PC-3 (cell line): ENCODE measurements around the gene LGALS7. TPM values are rescaled to one million over a fixed set of nuclear protein-coding genes. Genes with fewer than 3 reads are reported as not detected.

Experiments
- ATAC-seq: fragments of 200-7000 bp; cut with Tn5 transposase; 2 replicates; pipeline ENCODE4 v1.9.1; 2020; ENCODE audit warnings: mild to moderate bottlenecking, moderate library complexity
- BruUV-seq: library from RNA; stranded (reverse); fragments of 400-500 nt; replicated peaks from 2 replicates; lab custom pipeline; 2021; lab: Mats Ljungman, UMichigan
- CTCF ChIA-PET: fragments of 300-600 bp; sonication (Branson Sonifier 250); formaldehyde crosslinking; loops from one replicate; lab custom pipeline; 2022; ENCODE audit warnings: antibody characterized with exemption; lab: Charles Lee
- POLR2A ChIA-PET: fragments of 300-600 bp; sonication (Branson Sonifier 250); formaldehyde crosslinking; loops from one replicate; lab custom pipeline; 2022; ENCODE audit warnings: antibody characterized with exemption; ENCODE audit not compliant: unreplicated experiment; lab: Charles Lee
- DNase-seq: peaks from one replicate; pipeline ENCODE4 v3.0.0-alpha.2; 2015
- H2AFZ ChIP-seq: fragments of 300-600 bp; sonication (generic); 2 replicates; pipeline ENCODE4 v1.6.0; 2016; ENCODE audit warnings: antibody characterized with exemption, low read length
- H3F3A ChIP-seq: fragments of 300-600 bp; sonication (generic); one replicate; pipeline ENCODE4 v1.6.0; 2017; ENCODE audit warnings: antibody characterized with exemption, low read length, control low read depth, mild to moderate bottlenecking; ENCODE audit not compliant: unreplicated experiment
- H3K27ac ChIP-seq: fragments of 300-600 bp; sonication (generic); 2 replicates; pipeline ENCODE4 v1.5.1; 2016; ENCODE audit warnings: mild to moderate bottlenecking, low read length
- H3K27me3 ChIP-seq: fragments of 300-600 bp; sonication (generic); 2 replicates; pipeline ENCODE4 v1.6.1; 2016; ENCODE audit warnings: low read length, mixed read lengths
- H3K36me3 ChIP-seq: fragments of 300-600 bp; sonication (generic); 2 replicates; pipeline ENCODE4 v1.6.1; 2016; ENCODE audit warnings: low read depth, mixed run types, low read length, mixed read lengths
- H3K4me1 ChIP-seq: fragments of 300-600 bp; sonication (generic); 2 replicates; pipeline ENCODE4 v1.5.1; 2016; ENCODE audit warnings: low read length; ENCODE audit not compliant: insufficient read depth
- H3K4me2 ChIP-seq: fragments of 300-600 bp; sonication (generic); 2 replicates; pipeline ENCODE4 v1.6.0; 2016; ENCODE audit warnings: low read length
- H3K4me3 ChIP-seq: fragments of 300-600 bp; sonication (generic); 2 replicates; pipeline ENCODE4 v1.5.1; 2016; ENCODE audit warnings: mild to moderate bottlenecking, low read length, mixed read lengths
- H3K79me2 ChIP-seq: fragments of 300-600 bp; sonication (generic); 2 replicates; pipeline ENCODE4 v1.6.1; 2017; ENCODE audit warnings: low read length, mixed read lengths
- H3K9ac ChIP-seq: fragments of 300-600 bp; sonication (generic); 2 replicates; pipeline ENCODE4 v1.6.0; 2016; ENCODE audit warnings: mild to moderate bottlenecking, low read length
- H3K9me2 ChIP-seq: fragments of 300-600 bp; sonication (generic); replicated peaks from 2 replicates; pipeline ENCODE4 v1.6.1; 2016; ENCODE audit warnings: mixed run types, low read length, mixed read lengths
- H3K9me3 ChIP-seq: fragments of 300-600 bp; sonication (generic); 2 replicates; pipeline ENCODE4 v1.6.1; 2016; ENCODE audit warnings: low read length, mixed read lengths
- H4K20me1 ChIP-seq: fragments of 300-600 bp; sonication (generic); 2 replicates; pipeline ENCODE4 v1.6.1; 2016; ENCODE audit warnings: low read length, mixed read lengths
- CTCF ChIP-seq: fragments of 300-600 bp; sonication (generic); conservative IDR thresholded peaks from 2 replicates; pipeline ENCODE4 v1.5.1; 2017; ENCODE audit warnings: antibody characterized with exemption, low read depth, mild to moderate bottlenecking, low read length
- EZH2 ChIP-seq: fragments of 300-600 bp; sonication (generic); IDR thresholded peaks from one replicate; pipeline ENCODE4 v1.6.1; 2017; ENCODE audit warnings: antibody characterized with exemption, mild to moderate bottlenecking, low read length; ENCODE audit not compliant: unreplicated experiment
- EZH2phosphoT487 ChIP-seq: fragments of 300-600 bp; sonication (generic); IDR thresholded peaks from 2 replicates; pipeline ENCODE4 v1.6.1; 2018; ENCODE audit warnings: mild to moderate bottlenecking, antibody characterized with exemption, low read length, borderline replicate concordance
- intact Hi-C: fragments of 100-400 bp; cut with micrococcal nuclease; formaldehyde crosslinking; loops from 2 replicates; pipeline ENCODE4 v1.9.0; 2023
- total RNA-seq: library from RNA; depleted of rRNA; stranded (reverse); fragments of >200 nt; gene quantifications from 2 replicates; pipeline ENCODE4 v1.2.3, GENCODE V29; 2014

Gene LGALS7
- total RNA-seq, 1 experiment from 2014 or later, result not detected

- BruUV-seq, result TSS peak; percentile 39
- TF ChIP-seq EZH2 (no peak), EZH2phosphoT487 (no peak), CTCF (no peak)
- Histone ChIP-seq H4K20me1 (no peaks in the 10 kb centered on the region), H3K36me3 (peaks cover 53% of the 10 kb centered on the region), H3K9ac (no peak overlapping the region), H3K4me3 (no peak overlapping the region), H3K9me3 (no peaks in the 10 kb centered on the region), H3K4me1 (no peaks in the 10 kb centered on the region), H3K4me2 (no peak overlapping the region), H3K79me2 (no peaks in the 10 kb centered on the region), H3K27ac (no peak overlapping the region), H2AFZ (no peak overlapping the region), H3K27me3 (no peaks in the 10 kb centered on the region), H3F3A (no peaks in the 10 kb centered on the region), H3K9me2 (no peaks in the 10 kb centered on the region)
- intact Hi-C loops, result no loop called here
- DNase-seq (no peak), ATAC-seq (no peak)
- ChIA-PET POLR2A (interaction anchor here (0.6 kb wide), 1 partner anchor 42 kb away, joined by 3 read pairs; no protein-coding TSS in a partner anchor), CTCF (no interaction called here)
Observed at GRCh38 chr19:38723990-38724854, 49.1 kb downstream of the LGALS7 start.

- no peak for ATAC-seq
- Histone ChIP-seq H2AFZ (no peak overlapping the region), H3K9me2 (no peaks in the 10 kb centered on the region), H3K36me3 (peaks cover 53% of the 10 kb centered on the region), H3K9me3 (no peaks in the 10 kb centered on the region), H3K9ac (no peak overlapping the region), H3K4me2 (no peak overlapping the region), H3K4me1 (no peaks in the 10 kb centered on the region), H3K4me3 (no peak overlapping the region), H4K20me1 (no peaks in the 10 kb centered on the region), H3F3A (no peaks in the 10 kb centered on the region), H3K79me2 (no peaks in the 10 kb centered on the region), H3K27ac (no peak overlapping the region), H3K27me3 (no peaks in the 10 kb centered on the region)
- DNase-seq, result no peak
- TF ChIP-seq EZH2 (no peak), EZH2phosphoT487 (no peak), CTCF (no peak)
- BruUV-seq, result no TSS peak
- CTCF ChIA-PET, result no interaction called here
- POLR2A ChIA-PET, result no interaction called here
- intact Hi-C loops, result no loop called here
Observed at GRCh38 chr19:38723606-38723965, 49.7 kb downstream of the LGALS7 start.

GRCh38 chr19:38722947-38723605 lies 50.2 kb downstream of the LGALS7 start:
- no peaks in the 10 kb centered on the region for H3K9me2 ChIP-seq
- no peaks in the 10 kb centered on the region for H3K27me3 ChIP-seq
- no peaks in the 10 kb centered on the region for H3F3A ChIP-seq
- H3K9ac ChIP-seq, result no peak overlapping the region
- H3K79me2 ChIP-seq, result no peaks in the 10 kb centered on the region
- DNase-seq (no peak), ATAC-seq (no peak)
- H3K4me1 ChIP-seq, result no peaks in the 10 kb centered on the region
- ChIA-PET CTCF (no interaction called here), POLR2A (no interaction called here)
- intact Hi-C loops, result no loop called here
- no peak overlapping the region for H3K4me2 ChIP-seq
- no peaks in the 10 kb centered on the region for H3K9me3 ChIP-seq
- no peak overlapping the region for H3K4me3 ChIP-seq
- peaks cover 53% of the 10 kb centered on the region for H3K36me3 ChIP-seq
- no peak overlapping the region for H2AFZ ChIP-seq
- no TSS peak for BruUV-seq
- TF ChIP-seq EZH2phosphoT487, result no peak
- TF ChIP-seq CTCF, result no peak
- TF ChIP-seq EZH2, result no peak
- H3K27ac ChIP-seq, result no peak overlapping the region
- no peaks in the 10 kb centered on the region for H4K20me1 ChIP-seq
